IMR-90 (cell line): ENCODE measurements around the gene PRAME. TPM values are rescaled to one million over a fixed set of nuclear protein-coding genes. Genes with fewer than 3 reads are reported as not detected.

Experiments used
- ATAC-seq: fragments of 200-7000 bp; cut with Tn5 transposase; 2 replicates; pipeline ENCODE4 v1.9.1; 2020; ENCODE audit warnings: low read depth, mild to moderate bottlenecking, moderate library complexity
- BruUV-seq: library from RNA; stranded (reverse); fragments of 400-500 nt; replicated peaks from 2 replicates; lab custom pipeline; 2021; lab: Mats Ljungman, UMichigan
- CTCF ChIA-PET: fragments of 300-600 bp; formaldehyde crosslinking; extraction: SDS; loops from one replicate; lab custom pipeline; 2021; ENCODE audit warnings: antibody characterized with exemption; lab: Yijun Ruan, JAX
- POLR2A ChIA-PET: fragments of 300-600 bp; sonication (Branson Sonifier 250); formaldehyde crosslinking; loops from one replicate; lab custom pipeline; 2022; ENCODE audit warnings: antibody characterized with exemption; ENCODE audit not compliant: unreplicated experiment; lab: Charles Lee
- DNase-seq: peaks from one replicate; pipeline ENCODE4 v3.0.0; 2013
- H2AFZ ChIP-seq: replicated peaks from 2 replicates; pipeline ENCODE3; 2013; ENCODE audit warnings: low read length, mild to moderate bottlenecking; ENCODE audit not compliant: poor library complexity
- H2AK5ac ChIP-seq: 2 replicates; pipeline ENCODE4 v1.6.1; 2013; ENCODE audit warnings: low read depth, low read length, inconsistent platforms
- H2AK9ac ChIP-seq: replicated peaks from 2 replicates; pipeline ENCODE3; 2013; ENCODE audit warnings: mild to moderate bottlenecking, low read depth, low read length, moderate library complexity; ENCODE audit not compliant: poor library complexity
- H2BK120ac ChIP-seq: 2 replicates; pipeline ENCODE4 v1.6.1; 2013; ENCODE audit warnings: low read depth, low read length, inconsistent platforms
- H2BK15ac ChIP-seq: 3 replicates; pipeline ENCODE4 v1.6.1; 2013; ENCODE audit warnings: low read depth, low read length, inconsistent platforms
- H2BK20ac ChIP-seq: 2 replicates; pipeline ENCODE4 v1.6.1; 2013; ENCODE audit warnings: low read depth, mild to moderate bottlenecking, inconsistent platforms, low read length, moderate library complexity
- H2BK5ac ChIP-seq: 2 replicates; pipeline ENCODE4 v1.6.1; 2013; ENCODE audit warnings: mild to moderate bottlenecking, low read depth, low read length, inconsistent platforms; ENCODE audit not compliant: poor library complexity, severe bottlenecking
- H3K14ac ChIP-seq: replicated peaks from 2 replicates; pipeline ENCODE4 v1.6.1; 2013; ENCODE audit warnings: low read depth, low read length, inconsistent platforms
- H3K18ac ChIP-seq: 2 replicates; pipeline ENCODE4 v1.6.1; 2013; ENCODE audit warnings: low read depth, low read length, control low read depth
- H3K23ac ChIP-seq: 2 replicates; pipeline ENCODE4 v1.6.1; 2013; ENCODE audit warnings: low read depth, low read length, inconsistent platforms
- H3K27ac ChIP-seq: 2 replicates; pipeline ENCODE4 v1.5.1; 2013; ENCODE audit warnings: mild to moderate bottlenecking, control low read depth, low read length; ENCODE audit not compliant: insufficient read depth
- H3K27me3 ChIP-seq: 2 replicates; pipeline ENCODE4 v1.6.1; 2013; ENCODE audit warnings: low read length; ENCODE audit not compliant: control insufficient read depth, insufficient read depth
- H3K36me3 ChIP-seq: 2 replicates; pipeline ENCODE4 v1.6.1; 2013; ENCODE audit warnings: low read length, mixed read lengths; ENCODE audit not compliant: control insufficient read depth, insufficient read depth
- H3K4ac ChIP-seq: 2 replicates; pipeline ENCODE4 v1.6.1; 2013; ENCODE audit warnings: low read depth, low read length, inconsistent platforms
- H3K4me1 ChIP-seq: 2 replicates; pipeline ENCODE4 v1.6.1; 2013; ENCODE audit warnings: low read length, mixed read lengths; ENCODE audit not compliant: control insufficient read depth, insufficient read depth
- H3K4me2 ChIP-seq: 2 replicates; pipeline ENCODE4 v1.6.1; 2013; ENCODE audit warnings: low read depth, mild to moderate bottlenecking, control low read depth, low read length, moderate library complexity
- H3K4me3 ChIP-seq: 2 replicates; pipeline ENCODE4 v1.5.1; 2013; ENCODE audit warnings: low read depth, mild to moderate bottlenecking, control low read depth, low read length, moderate library complexity; ENCODE audit not compliant: insufficient read depth
- H3K56ac ChIP-seq: 2 replicates; pipeline ENCODE4 v1.6.1; 2013; ENCODE audit warnings: low read length, inconsistent platforms; ENCODE audit not compliant: insufficient read depth; ENCODE audit errors: extremely low read depth
- H3K79me1 ChIP-seq, 2 experiments: 2 replicates each; pipeline ENCODE4 v1.6.1; 2013; ENCODE audit warnings: low read length in 2 of 2, inconsistent platforms in 1 of 2, low read depth in 1 of 2
- H3K9ac ChIP-seq: 2 replicates; pipeline ENCODE4 v1.6.1; 2013; ENCODE audit warnings: low read depth, low read length, control low read depth
- H3K9me1 ChIP-seq: 2 replicates; pipeline ENCODE4 v1.6.1; 2013; ENCODE audit warnings: low read length, inconsistent platforms; ENCODE audit not compliant: insufficient read depth
- H3K9me3 ChIP-seq: 2 replicates; pipeline ENCODE4 v1.6.1; 2013; ENCODE audit warnings: low read length; ENCODE audit not compliant: control insufficient read depth, insufficient read depth
- H4K20me1 ChIP-seq: 2 replicates; pipeline ENCODE4 v1.6.1; 2013; ENCODE audit warnings: low read length, inconsistent platforms; ENCODE audit not compliant: insufficient read depth
- H4K5ac ChIP-seq: 2 replicates; pipeline ENCODE4 v1.6.1; 2013; ENCODE audit warnings: mild to moderate bottlenecking, low read depth, low read length, control low read depth
- H4K8ac ChIP-seq, 2 experiments: 2 replicates each; pipeline ENCODE4 v1.6.1; 2013; ENCODE audit warnings: low read depth in 2 of 2, low read length in 2 of 2, control low read depth in 1 of 2, inconsistent platforms in 1 of 2
- H4K91ac ChIP-seq: 2 replicates; pipeline ENCODE4 v1.6.1; 2013; ENCODE audit warnings: low read depth, low read length, inconsistent platforms; ENCODE audit not compliant: insufficient read depth
- BHLHE40 ChIP-seq: fragments of 150-350 bp; IDR thresholded peaks from 2 replicates; pipeline ENCODE4 v1.6.1; 2016; ENCODE audit warnings: mild to moderate bottlenecking, low read depth, low read length
- FOS ChIP-seq: fragments of 150-350 bp; IDR thresholded peaks from 2 replicates; pipeline ENCODE4 v1.6.1; 2016; ENCODE audit warnings: low read depth, low read length
- MAFK ChIP-seq: IDR thresholded peaks from 2 replicates; pipeline ENCODE4 v1.6.1; 2012; ENCODE audit warnings: low read depth, low read length, improper control_type of control experiment
- MAZ ChIP-seq: IDR thresholded peaks from 2 replicates; pipeline ENCODE4 v1.6.1; 2012; ENCODE audit warnings: low read depth, mild to moderate bottlenecking, low read length, improper control_type of control experiment, moderate library complexity, borderline replicate concordance
- MXI1 ChIP-seq: IDR thresholded peaks from 2 replicates; pipeline ENCODE4 v1.6.1; 2012; ENCODE audit warnings: low read depth, mild to moderate bottlenecking, low read length, moderate library complexity, borderline replicate concordance
- RFX5 ChIP-seq: IDR thresholded peaks from 2 replicates; pipeline ENCODE4 v1.8.0; 2012; ENCODE audit warnings: low read depth, mild to moderate bottlenecking, low read length, moderate library complexity
- WGBS, 2 experiments: methylation state at CpG; one replicate each; pipeline versions ENCODE4 v1.1.5 to v1.1.7; 2013; ENCODE audit warnings: missing lambda C conversion rate in 2 of 2; ENCODE audit not compliant: insufficient read length in 1 of 2; ENCODE audit errors: extremely low coverage in 2 of 2; 5-methylcytosine and 5-hydroxymethylcytosine counted together
- dilution Hi-C: fragments of 300-500 bp; cut with HindIII; formaldehyde crosslinking; loops from one replicate; pipeline ENCODE4 v1.14.3; 2018; ENCODE audit warnings: low sequenced_read_pairs; ENCODE audit not compliant: unreplicated experiment
- in situ Hi-C: fragments of 300-500 bp; cut with MboI; formaldehyde crosslinking; loops from 3 replicates; pipeline ENCODE4 v1.14.3; 2019; ENCODE audit warnings: low sequenced_read_pairs, inconsistent platforms, mixed read lengths
- intact Hi-C: fragments of 100-400 bp; cut with micrococcal nuclease; formaldehyde crosslinking; loops from 2 replicates; pipeline ENCODE4 v1.10.0; 2022
- polyA plus RNA-seq, 3 experiments: library from polyadenylated mRNA; depleted of rRNA; stranded (reverse); fragments of >200 nt; gene quantifications; 2 replicates each; pipeline ENCODE4 v1.2.3, GENCODE V29; 2012; ENCODE audit warnings: low replicate concordance in 1 of 3
- total RNA-seq: library from RNA; depleted of rRNA; stranded (reverse); fragments of >200 nt; gene quantifications from 2 replicates; pipeline ENCODE4 v1.2.3, GENCODE V29; 2012
- TF ChIP-seq, protein P1 (sequence below): fragments of 150-350 bp; IDR thresholded peaks from 2 replicates; pipeline ENCODE4 v1.6.1; 2017; ENCODE audit warnings: mild to moderate bottlenecking, antibody characterized with exemption, low read length, low read depth
- TF ChIP-seq, protein P2 (sequence below): conservative IDR thresholded peaks from 2 replicates; pipeline ENCODE4 v1.5.1; 2012; ENCODE audit warnings: mild to moderate bottlenecking, low read depth, low read length, improper control_type of control experiment

Gene PRAME
- total and polyA plus RNA-seq, 2 of the 4 experiments (the other 2 are of a cell fraction), result not detected

DNA sequence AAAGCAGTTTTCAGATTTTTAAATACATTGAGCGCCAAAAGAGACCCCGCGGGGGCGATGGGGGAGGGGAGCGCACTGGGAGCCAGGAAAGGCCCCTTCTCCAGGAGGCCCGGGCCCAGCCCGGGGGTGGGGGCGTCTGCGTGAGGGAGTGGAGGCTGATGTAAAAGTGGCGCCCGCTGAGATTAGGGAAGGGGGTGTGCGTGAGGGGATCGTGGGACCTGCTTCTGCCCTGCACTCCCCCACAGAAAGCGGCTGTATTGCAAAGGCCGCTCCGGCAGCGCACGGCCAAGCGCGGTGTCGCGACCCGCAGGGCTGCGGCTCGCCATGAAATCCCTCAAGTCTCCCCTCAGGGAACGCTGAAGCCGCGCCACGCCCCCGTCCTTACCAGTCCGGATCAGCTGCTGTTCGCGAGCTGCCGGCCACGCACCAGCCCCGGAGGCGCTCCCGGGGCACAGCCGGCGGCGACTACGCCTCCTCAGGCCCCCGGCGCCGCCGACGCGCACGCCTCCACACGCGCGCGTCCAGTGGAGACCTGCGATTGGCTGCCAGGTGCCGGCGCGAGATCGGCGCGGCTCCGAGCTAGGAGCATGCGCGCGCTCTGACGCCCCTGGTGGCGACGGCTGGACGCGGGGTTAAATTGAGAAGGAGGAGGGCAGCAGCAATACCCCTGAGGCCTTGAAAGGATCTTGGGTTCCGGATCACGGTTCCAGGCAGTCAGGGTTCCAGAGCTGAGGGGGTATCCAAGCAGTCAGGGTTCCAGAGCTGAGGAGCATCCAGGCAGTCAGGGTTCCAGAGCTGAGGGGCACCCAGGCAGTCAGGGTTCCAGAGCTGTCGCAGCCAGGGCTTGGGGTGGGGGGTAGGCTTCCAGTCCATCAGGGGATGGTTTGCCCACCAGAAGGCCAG, 50.5 kb downstream of the PRAME start, which contains the start of gene ZNF280B:
Gene ZNF280B, minus strand, starts transcription at position 469 of the 903 bp plus-strand sequence. CDS start 19,344 bp downstream, outside the sequence.
- Histone ChIP-seq H3K9me1 (no peaks in the 10 kb centered on the region), H2BK20ac (no peak within 1 kb of the TSS), H2BK5ac (no peak within 1 kb of the TSS), H3K79me1 (0 out of 4 replicates have a peak, but pooled peaks cover 0 to 3% of the 10 kb centered on the region in 2 experiments), H3K4me3 (peak within 1 kb of the TSS; percentile 70), H3K14ac (no peak within 1 kb of the TSS), H4K91ac (no peak within 1 kb of the TSS), H4K8ac (peak within 1 kb of the TSS; percentile 41 to 76; a peak in 3 of 4 replicates), H2AFZ (peak within 1 kb of the TSS; percentile 85), H3K4me1 (no peaks in the 10 kb centered on the region), H3K9ac (peak within 1 kb of the TSS; percentile 32), H3K27me3 (peaks cover 3% of the 10 kb centered on the region; the same call in 1 of the 2 replicates), H3K56ac (no peak within 1 kb of the TSS), H2BK15ac (no peak within 1 kb of the TSS), H2BK120ac (no peak within 1 kb of the TSS), H4K5ac (no peak within 1 kb of the TSS; the same call in 1 of the 2 replicates), H3K23ac (no peak within 1 kb of the TSS), H4K20me1 (no peaks in the 10 kb centered on the region), H3K36me3 (no peaks in the 10 kb centered on the region), H3K4ac (no peak within 1 kb of the TSS; the same call in 1 of the 2 replicates), H3K27ac (no peak within 1 kb of the TSS; the same call in 1 of the 2 replicates), H2AK5ac (no peak within 1 kb of the TSS), H3K18ac (no peak within 1 kb of the TSS), H3K9me3 (no peaks in the 10 kb centered on the region), H3K4me2 (peak within 1 kb of the TSS; percentile 71), H2AK9ac (peak within 1 kb of the TSS; percentile 44)
- TF ChIP-seq RFX5 (no peak), BHLHE40 (peak; percentile 34; the same call in 1 of the 2 replicates), MXI1 (peak; percentile 75; the same call in 1 of the 2 replicates), MAZ (peak; percentile 44; the same call in 1 of the 2 replicates), MAFK (no peak), FOS (no peak)
- TF ChIP-seq, protein P1, sequence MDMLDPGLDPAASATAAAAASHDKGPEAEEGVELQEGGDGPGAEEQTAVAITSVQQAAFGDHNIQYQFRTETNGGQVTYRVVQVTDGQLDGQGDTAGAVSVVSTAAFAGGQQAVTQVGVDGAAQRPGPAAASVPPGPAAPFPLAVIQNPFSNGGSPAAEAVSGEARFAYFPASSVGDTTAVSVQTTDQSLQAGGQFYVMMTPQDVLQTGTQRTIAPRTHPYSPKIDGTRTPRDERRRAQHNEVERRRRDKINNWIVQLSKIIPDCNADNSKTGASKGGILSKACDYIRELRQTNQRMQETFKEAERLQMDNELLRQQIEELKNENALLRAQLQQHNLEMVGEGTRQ, result 0 out of 2 replicates have a peak, but pooled peaks have one; percentile 15
- TF ChIP-seq, protein P2, sequence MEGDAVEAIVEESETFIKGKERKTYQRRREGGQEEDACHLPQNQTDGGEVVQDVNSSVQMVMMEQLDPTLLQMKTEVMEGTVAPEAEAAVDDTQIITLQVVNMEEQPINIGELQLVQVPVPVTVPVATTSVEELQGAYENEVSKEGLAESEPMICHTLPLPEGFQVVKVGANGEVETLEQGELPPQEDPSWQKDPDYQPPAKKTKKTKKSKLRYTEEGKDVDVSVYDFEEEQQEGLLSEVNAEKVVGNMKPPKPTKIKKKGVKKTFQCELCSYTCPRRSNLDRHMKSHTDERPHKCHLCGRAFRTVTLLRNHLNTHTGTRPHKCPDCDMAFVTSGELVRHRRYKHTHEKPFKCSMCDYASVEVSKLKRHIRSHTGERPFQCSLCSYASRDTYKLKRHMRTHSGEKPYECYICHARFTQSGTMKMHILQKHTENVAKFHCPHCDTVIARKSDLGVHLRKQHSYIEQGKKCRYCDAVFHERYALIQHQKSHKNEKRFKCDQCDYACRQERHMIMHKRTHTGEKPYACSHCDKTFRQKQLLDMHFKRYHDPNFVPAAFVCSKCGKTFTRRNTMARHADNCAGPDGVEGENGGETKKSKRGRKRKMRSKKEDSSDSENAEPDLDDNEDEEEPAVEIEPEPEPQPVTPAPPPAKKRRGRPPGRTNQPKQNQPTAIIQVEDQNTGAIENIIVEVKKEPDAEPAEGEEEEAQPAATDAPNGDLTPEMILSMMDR, result peak; percentile 71
- in situ Hi-C loops (no loop called here), dilution Hi-C loops (no loop called here), intact Hi-C loops (no loop called here)
- 3% methylated on average over 46 of the region's 72 CpGs; no CpG with 5 or more reads in 1 of the 2 experiments for WGBS, 2 experiments
- peak; percentile 99 for ATAC-seq
- DNase-seq, result peak; percentile 79
- POLR2A ChIA-PET, result no interaction called here
- BruUV-seq, result no TSS peak
- CTCF ChIA-PET, result interaction anchor here (0.7 to 1.6 kb wide), 4 partner anchors 9 to 17 kb away, joined by 3 to 4 read pairs (median 4); partner anchors contain the start of gene ZNF280A
